ENCODE data around the gene IMP4. TPM values are rescaled to one million over a fixed set of nuclear protein-coding genes. Genes with fewer than 3 reads are reported as not detected.

IMP4 gene
- total RNA-seq, 1 experiment from 2014 or later, result 101 TPM

DNA sequence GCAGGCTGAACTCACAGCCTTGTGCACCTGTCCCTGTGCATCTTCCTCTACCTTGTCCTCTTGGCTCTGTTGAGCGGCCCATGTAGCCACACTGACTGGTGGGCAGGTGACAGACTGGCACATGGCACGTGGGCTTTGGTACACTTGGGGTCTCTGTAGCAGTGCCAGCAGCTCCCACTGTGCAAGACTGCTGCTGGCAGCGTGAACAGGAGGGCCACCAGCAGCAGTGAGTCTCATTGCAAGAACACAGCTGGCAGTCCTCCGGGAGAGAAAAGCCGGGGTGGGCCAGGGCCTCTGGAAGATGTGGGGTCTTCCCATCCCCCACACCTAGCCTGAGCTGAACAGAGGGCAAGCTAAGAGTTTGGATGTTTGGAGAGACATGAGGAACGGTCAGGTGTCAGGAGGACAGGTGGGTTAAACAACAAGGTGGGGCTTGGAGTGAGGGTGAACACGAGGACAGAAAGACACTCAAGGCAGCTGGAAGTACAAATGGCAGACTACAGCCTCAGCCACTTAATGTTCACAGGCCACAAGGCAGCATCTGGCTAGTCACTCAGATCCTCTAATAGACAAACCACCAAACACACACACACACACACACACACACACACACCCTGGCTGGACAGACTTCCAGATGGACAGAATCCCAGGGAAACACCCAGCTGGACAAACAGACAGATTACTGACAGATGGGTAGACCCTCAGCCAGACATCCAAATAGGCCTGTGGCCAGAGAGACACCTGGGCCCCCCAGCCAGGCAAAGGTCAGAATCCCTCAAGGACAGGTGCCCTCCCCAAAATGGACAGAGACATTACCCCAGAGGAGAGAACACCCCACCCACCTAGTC, 10.8 kb downstream of the IMP4 start:
- Histone ChIP-seq H2BK20ac (ENCODE audit: low read depth, low read length, poor library complexity, severe bottlenecking) (no peak overlapping the region), H3K23me2 (ENCODE audit: insufficient read length, low read depth, low read length, poor library complexity, severe bottlenecking) (no peaks in the 10 kb centered on the region), H3K4me1 (ENCODE audit: insufficient read depth, low read length) (no peaks in the 10 kb centered on the region), H3K23ac (ENCODE audit: insufficient read length, low read depth, low read length) (no peak overlapping the region), H3K18ac (ENCODE audit: insufficient read length, low read depth, low read length) (no peak overlapping the region), H3K27ac (ENCODE audit: insufficient read length, low read depth, low read length) (no peak overlapping the region), H3K56ac (ENCODE audit: insufficient read length, low read depth, low read length) (no peak overlapping the region), H3K27me3 (ENCODE audit: insufficient read depth, low read length) (peaks cover 5% of the 10 kb centered on the region; the same call in 1 of the 2 replicates), H4K91ac (ENCODE audit: insufficient read length, low read depth, low read length) (no peak overlapping the region), H3T11ph (ENCODE audit: low read length) (no peak overlapping the region), H3K79me2 (ENCODE audit: insufficient read depth, low read length) (no peaks in the 10 kb centered on the region), H2AFZ (ENCODE audit: low read length) (no peak overlapping the region), H2BK12ac (ENCODE audit: insufficient read length, low read depth, low read length) (no peak overlapping the region), H4K5ac (ENCODE audit: insufficient read length, low read depth, low read length) (no peak overlapping the region), H2BK120ac (ENCODE audit: low read depth, low read length, poor library complexity, severe bottlenecking) (no peak overlapping the region), H3K4me2 (ENCODE audit: insufficient read depth, insufficient read length, low read length) (no peak overlapping the region), H4K20me1 (ENCODE audit: control insufficient read depth, insufficient read depth, insufficient read length) (no peaks in the 10 kb centered on the region), H3K9ac (ENCODE audit: extremely low read depth, insufficient read length, low read length) (no peak overlapping the region), H3K79me1 (ENCODE audit: insufficient read depth, low read depth, low read length, poor library complexity, severe bottlenecking) (no peaks in the 10 kb centered on the region), H2BK15ac (ENCODE audit: low read depth, low read length) (no peak overlapping the region), H2BK5ac (ENCODE audit: insufficient read length, low read length) (no peak overlapping the region), H4K8ac (replicated peaks; ENCODE audit: insufficient read length, low read depth, low read length) (no peak overlapping the region), H3K14ac (ENCODE audit: insufficient read depth, low read length) (no peak overlapping the region), H3K4ac (ENCODE audit: low read depth, low read length) (no peak overlapping the region), H2AK5ac (ENCODE audit: insufficient read length, low read length) (no peak overlapping the region), H3K9me3 (ENCODE audit: control insufficient read depth, low read depth, low read length) (no peaks in the 10 kb centered on the region)
- no peaks in the 10 kb centered on the region; a peak in 1 of 5 replicates for H3K9me3 Mint-ChIP-seq
- no CpG with 5 or more reads among the region's 7 CpGs for WGBS (ENCODE audit: extremely low coverage, insufficient read length, low lambda C conversion rate)
- H3K4me1 Mint-ChIP-seq, result peaks cover 17% of the 10 kb centered on the region in 2 experiments
- peak overlapping the region in 1 of 2 experiments; percentile 52; a peak in 1 of 5 replicates for H3K4me3 Mint-ChIP-seq
- peaks cover 32% of the 10 kb centered on the region for H3K27me3 Mint-ChIP-seq (ENCODE audit: low read depth)
- TF ChIP-seq, protein P1, sequence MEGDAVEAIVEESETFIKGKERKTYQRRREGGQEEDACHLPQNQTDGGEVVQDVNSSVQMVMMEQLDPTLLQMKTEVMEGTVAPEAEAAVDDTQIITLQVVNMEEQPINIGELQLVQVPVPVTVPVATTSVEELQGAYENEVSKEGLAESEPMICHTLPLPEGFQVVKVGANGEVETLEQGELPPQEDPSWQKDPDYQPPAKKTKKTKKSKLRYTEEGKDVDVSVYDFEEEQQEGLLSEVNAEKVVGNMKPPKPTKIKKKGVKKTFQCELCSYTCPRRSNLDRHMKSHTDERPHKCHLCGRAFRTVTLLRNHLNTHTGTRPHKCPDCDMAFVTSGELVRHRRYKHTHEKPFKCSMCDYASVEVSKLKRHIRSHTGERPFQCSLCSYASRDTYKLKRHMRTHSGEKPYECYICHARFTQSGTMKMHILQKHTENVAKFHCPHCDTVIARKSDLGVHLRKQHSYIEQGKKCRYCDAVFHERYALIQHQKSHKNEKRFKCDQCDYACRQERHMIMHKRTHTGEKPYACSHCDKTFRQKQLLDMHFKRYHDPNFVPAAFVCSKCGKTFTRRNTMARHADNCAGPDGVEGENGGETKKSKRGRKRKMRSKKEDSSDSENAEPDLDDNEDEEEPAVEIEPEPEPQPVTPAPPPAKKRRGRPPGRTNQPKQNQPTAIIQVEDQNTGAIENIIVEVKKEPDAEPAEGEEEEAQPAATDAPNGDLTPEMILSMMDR (conservative IDR thresholded peaks at IDR 0.05), result no peak
- H3K36me3 Mint-ChIP-seq (ENCODE audit: insufficient read depth in 1 of 3, low read depth in 3 of 3), result peaks cover 1 to 14% (median 1%) of the 10 kb centered on the region in 3 experiments
- peak overlapping the region in 1 of 3 experiments; percentile 46; a peak in 1 of 7 replicates for H3K27ac Mint-ChIP-seq
- DNase-seq, result no peak

Data from H9 (cell line).